G401.6 (cell line): ENCODE measurements around the gene LAYN.

Experiments used
- FAIRE-seq: peaks from 2 replicates; lab custom pipeline; 2012; peaks lifted over from hg19 to GRCh38; lab: Jason Lieb, UNC

The LAYN gene

GRCh38 chr11:111562692-111563389, 22.3 kb downstream of the LAYN start:
- no peak for FAIRE-seq

- peak; percentile 98 for FAIRE-seq
Measured at GRCh38 chr11:111565114-111565720, 24.7 kb downstream of the LAYN start.

- no peak for FAIRE-seq
Measured at GRCh38 chr11:111566324-111566723, 25.8 kb downstream of the LAYN start.

- FAIRE-seq = no peak
Measured at GRCh38 chr11:111569476-111569875, 29.0 kb downstream of the LAYN start.

GRCh38 chr11:111570796-111571195, 30.3 kb downstream of the LAYN start:
- no peak for FAIRE-seq

GRCh38 chr11:111571829-111572501, 31.4 kb downstream of the LAYN start:
- no peak for FAIRE-seq

GRCh38 chr11:111572581-111572980, 32.1 kb downstream of the LAYN start:
- FAIRE-seq = no peak

- no peak for FAIRE-seq
Measured at GRCh38 chr11:111573821-111574249, 33.3 kb downstream of the LAYN start.

GRCh38 chr11:111574373-111575225, 34.1 kb downstream of the LAYN start:
- no peak for FAIRE-seq

- FAIRE-seq = no peak
Measured at GRCh38 chr11:111575740-111576139, 35.2 kb downstream of the LAYN start.

GRCh38 chr11:111577821-111578220, 37.3 kb downstream of the LAYN start:
- FAIRE-seq = no peak

- no peak for FAIRE-seq
Measured at GRCh38 chr11:111581341-111581740, 40.8 kb downstream of the LAYN start.

- FAIRE-seq = no peak
Measured at GRCh38 chr11:111582163-111582562, 41.6 kb downstream of the LAYN start.

- peak; percentile 3 for FAIRE-seq
Measured at GRCh38 chr11:111582881-111583280, 42.4 kb downstream of the LAYN start.

GRCh38 chr11:111585371-111585770, 44.9 kb downstream of the LAYN start:
- FAIRE-seq = no peak

GRCh38 chr11:111586388-111586831, 45.9 kb downstream of the LAYN start:
- FAIRE-seq = peak; percentile 95

- no peak for FAIRE-seq
Measured at GRCh38 chr11:111589114-111589513, 48.6 kb downstream of the LAYN start.

- FAIRE-seq = no peak
Measured at GRCh38 chr11:111589886-111590499, 49.5 kb downstream of the LAYN start.

GRCh38 chr11:111591187-111591960, 50.9 kb downstream of the LAYN start:
- no peak for FAIRE-seq

- FAIRE-seq = no peak
Measured at GRCh38 chr11:111592491-111592890, 52.0 kb downstream of the LAYN start.

GRCh38 chr11:111596319-111596718, 55.8 kb downstream of the LAYN start:
- no peak for FAIRE-seq
